Skeletal muscle tissue (tissue), 4 donors: Measurements from ENCODE around the gene BCL3. TPM values are rescaled to one million over a fixed set of nuclear protein-coding genes. Genes with fewer than 3 reads are reported as not detected.
A peak's percentile ranks its signal among the peaks of the same experiment; 100 is the strongest.

Source experiments
- H3K27ac ChIP-seq: one replicate; pipeline ENCODE4 v1.7.0; 2013; ENCODE audit warnings: mild to moderate bottlenecking, low read depth, low read length, inconsistent platforms
- H3K27me3 ChIP-seq, 3 donors: one replicate each; pipeline ENCODE4 v1.7.0; 2013; ENCODE audit warnings: low read length in 3 of 3; ENCODE audit not compliant: control insufficient read depth in 3 of 3, insufficient read depth in 3 of 3
- H3K36me3 ChIP-seq, 3 donors: one replicate each; pipeline ENCODE4 v1.7.0; 2013; ENCODE audit warnings: low read length in 3 of 3; ENCODE audit not compliant: control insufficient read depth in 3 of 3, insufficient read depth in 3 of 3
- H3K4me1 ChIP-seq, 3 donors: one replicate each; pipeline ENCODE4 v1.7.0; 2013; ENCODE audit warnings: low read length in 3 of 3, mild to moderate bottlenecking in 3 of 3; ENCODE audit not compliant: control insufficient read depth in 3 of 3, insufficient read depth in 3 of 3
- H3K4me3 ChIP-seq, 3 donors: one replicate each; pipeline ENCODE4 v1.7.0; 2013; ENCODE audit warnings: low read length in 3 of 3
- H3K9ac ChIP-seq, 3 donors: one replicate each; pipeline ENCODE4 v1.7.0; 2013; ENCODE audit warnings: low read length in 3 of 3, mild to moderate bottlenecking in 3 of 3, moderate library complexity in 2 of 3, low read depth in 1 of 3
- H3K9me3 ChIP-seq, 3 donors: one replicate each; pipeline ENCODE4 v1.7.0; 2013; ENCODE audit warnings: low read length in 3 of 3; ENCODE audit not compliant: control insufficient read depth in 3 of 3
- total RNA-seq: library from RNA; depleted of rRNA; stranded (reverse); fragments of >200 nt; gene quantifications from one replicate; pipeline ENCODE4 v1.2.3, GENCODE V29; 2014
- donor health status: Osteomylitis.

BCL3 gene
- total RNA-seq, 1 donor from 2014 or later: 3.1 TPM

DNA sequence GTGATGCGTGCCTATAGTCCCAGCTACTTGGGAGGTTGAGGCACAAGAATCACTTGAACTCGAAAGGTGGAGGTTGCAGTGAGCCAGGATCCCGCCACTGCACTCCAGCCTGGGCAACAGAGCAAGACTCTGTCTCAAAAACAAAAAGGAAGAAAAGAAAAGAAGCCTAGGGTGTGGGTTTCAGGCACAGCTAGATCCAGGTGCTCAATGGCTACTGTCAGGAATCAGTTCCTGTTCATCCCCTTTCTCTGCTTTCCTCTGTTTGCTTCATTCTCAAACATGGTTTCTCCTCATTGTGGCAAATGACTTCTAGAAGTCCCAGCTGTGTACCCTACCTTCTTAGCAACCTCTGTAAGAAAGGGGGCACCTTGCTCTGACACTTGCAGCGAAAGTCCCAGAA lies 35.0 kb downstream of the BCL3 start:
- Histone ChIP-seq H3K9me3 (no peaks in the 10 kb centered on the region), H3K9ac (no peak overlapping the region), H3K27ac (no peak overlapping the region), H3K36me3 (no peaks in the 10 kb centered on the region), H3K4me3 (no peak overlapping the region), H3K27me3 (no peaks in the 10 kb centered on the region), H3K4me1 (peaks cover 5 to 7% (median 7%) of the 10 kb centered on the region in 3 donors)

DNA sequence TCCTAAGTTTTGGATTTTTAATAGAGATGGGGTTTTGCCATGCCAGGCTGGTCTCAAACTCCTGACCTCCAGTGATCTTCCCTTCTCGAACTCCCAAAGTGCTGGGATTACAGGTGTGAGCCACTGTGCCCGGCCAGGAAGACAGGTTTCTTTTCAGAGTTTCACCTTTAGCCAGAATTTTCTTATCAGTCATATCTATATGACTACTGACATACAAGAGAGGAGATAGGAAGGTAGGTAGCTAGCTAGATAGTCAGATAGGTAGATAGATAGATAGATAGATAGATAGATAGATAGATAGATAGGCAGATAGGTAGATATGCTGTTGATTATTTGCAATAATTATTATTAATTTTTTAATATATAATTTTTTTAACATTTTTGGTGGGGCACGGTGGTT lies 36.8 kb downstream of the BCL3 start:
- Histone ChIP-seq H3K4me1 (peaks cover 5 to 7% (median 7%) of the 10 kb centered on the region in 3 donors), H3K9me3 (no peaks in the 10 kb centered on the region), H3K27me3 (no peaks in the 10 kb centered on the region), H3K36me3 (no peaks in the 10 kb centered on the region), H3K4me3 (no peak overlapping the region), H3K27ac (no peak overlapping the region), H3K9ac (no peak overlapping the region)

DNA sequence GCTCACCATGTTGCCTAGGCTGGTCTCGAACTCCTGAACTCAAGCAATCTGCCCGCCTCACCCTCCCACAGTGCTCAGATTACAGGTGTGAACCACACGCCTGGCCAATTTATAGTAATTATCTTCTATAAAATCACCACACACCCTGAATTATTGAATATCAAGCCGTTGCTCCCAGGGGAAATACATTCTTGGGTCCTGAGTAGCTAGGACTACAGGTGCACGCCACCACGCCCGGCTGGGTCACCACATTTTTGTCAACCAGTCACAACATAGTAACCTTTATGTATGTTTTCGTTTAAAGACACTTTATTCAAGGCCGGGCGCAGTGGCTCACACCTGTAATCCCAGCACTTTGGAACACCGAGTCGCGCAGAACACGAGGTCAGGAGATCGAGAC lies 37.5 kb downstream of the BCL3 start:
- H3K36me3 ChIP-seq: no peaks in the 10 kb centered on the region
- no peak overlapping the region for H3K27ac ChIP-seq
- no peaks in the 10 kb centered on the region for H3K9me3 ChIP-seq
- H3K27me3 ChIP-seq: no peaks in the 10 kb centered on the region
- H3K9ac ChIP-seq: no peak overlapping the region
- peaks cover 5 to 7% (median 7%) of the 10 kb centered on the region in 3 donors for H3K4me1 ChIP-seq
- H3K4me3 ChIP-seq: no peak overlapping the region

DNA sequence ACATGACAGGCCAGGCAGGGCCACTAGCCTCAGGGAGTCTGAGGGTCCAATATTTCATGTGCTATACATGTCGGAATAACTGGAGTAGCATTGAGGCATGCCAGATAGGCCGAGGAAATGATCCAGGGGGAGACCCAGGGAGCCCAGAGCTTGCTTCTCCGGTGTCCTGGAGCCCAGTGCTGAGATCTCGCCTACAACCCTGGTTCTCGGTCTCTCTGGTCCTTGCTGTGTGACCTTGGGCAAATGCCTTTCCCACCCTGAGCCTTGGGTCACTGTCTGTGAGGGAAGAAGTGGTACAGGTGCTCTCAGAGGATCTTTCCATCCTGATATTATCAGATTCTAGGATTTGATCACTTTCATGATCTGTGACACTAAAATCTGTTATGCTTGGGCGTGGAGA lies 40.5 kb downstream of the BCL3 start:
- Histone ChIP-seq H3K27ac (no peak overlapping the region), H3K4me1 (peaks cover 5 to 7% (median 6%) of the 10 kb centered on the region in 3 donors)

DNA sequence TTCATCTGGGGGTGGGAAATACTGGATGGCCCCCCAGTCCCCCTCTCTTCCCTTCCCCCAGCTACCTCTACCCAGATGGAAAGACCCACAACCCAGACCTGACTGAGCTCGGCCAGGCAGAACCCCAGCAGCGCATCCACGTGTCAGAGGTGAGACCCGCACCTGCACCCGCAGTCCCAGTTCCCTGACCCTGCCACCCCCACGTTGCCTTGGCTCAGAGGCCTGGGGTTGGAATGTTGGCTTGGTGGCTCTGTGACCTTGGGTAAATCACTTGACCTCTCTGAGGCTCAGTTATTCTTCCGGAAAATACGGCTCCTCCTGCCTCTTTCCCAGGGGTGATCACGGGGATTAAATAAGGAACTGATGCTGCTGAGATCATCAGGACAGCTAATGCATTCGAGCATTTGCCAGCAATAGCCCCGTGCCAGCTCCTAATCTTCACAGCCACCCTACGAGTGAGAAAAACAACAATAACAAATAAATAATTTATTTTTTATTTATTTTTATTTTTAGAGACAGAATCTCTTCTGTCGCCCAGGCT lies 41.5 kb downstream of the BCL3 start:
- Histone ChIP-seq H3K4me1 (no peaks in the 10 kb centered on the region), H3K27me3 (no peaks in the 10 kb centered on the region), H3K4me3 (no peak overlapping the region), H3K27ac (no peak overlapping the region), H3K9me3 (no peaks in the 10 kb centered on the region), H3K36me3 (no peaks in the 10 kb centered on the region), H3K9ac (no peak overlapping the region)

More for the DNA sequence above, 40.5 kb downstream of the BCL3 start:
- Histone ChIP-seq H3K9me3 (no peaks in the 10 kb centered on the region), H3K4me3 (no peak overlapping the region), H3K36me3 (no peaks in the 10 kb centered on the region), H3K27me3 (no peaks in the 10 kb centered on the region), H3K9ac (no peak overlapping the region)

DNA sequence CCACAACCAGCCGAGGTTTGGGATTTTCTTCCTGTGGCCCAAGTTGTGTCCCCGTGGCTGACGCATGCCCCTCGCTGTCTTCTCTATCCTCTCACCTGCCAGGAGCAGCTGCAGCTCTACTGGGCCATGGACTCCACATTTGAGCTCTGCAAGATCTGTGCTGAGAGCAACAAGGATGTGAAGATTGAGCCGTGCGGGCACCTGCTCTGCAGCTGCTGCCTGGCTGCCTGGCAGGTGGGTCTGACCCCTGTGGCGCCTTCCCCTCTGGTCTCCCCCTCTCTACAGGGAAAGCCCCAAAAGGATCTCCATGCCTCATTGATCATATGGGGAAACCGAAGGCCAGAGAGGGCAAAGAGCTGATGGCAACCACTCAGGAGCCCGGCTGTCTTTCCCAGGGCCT lies 43.8 kb downstream of the BCL3 start:
- Histone ChIP-seq H3K36me3 (no peaks in the 10 kb centered on the region), H3K27me3 (no peaks in the 10 kb centered on the region), H3K4me3 (no peak overlapping the region), H3K9me3 (no peaks in the 10 kb centered on the region), H3K4me1 (peaks cover 10 to 13% (median 13%) of the 10 kb centered on the region in 3 donors), H3K9ac (no peak overlapping the region), H3K27ac (no peak overlapping the region)

DNA sequence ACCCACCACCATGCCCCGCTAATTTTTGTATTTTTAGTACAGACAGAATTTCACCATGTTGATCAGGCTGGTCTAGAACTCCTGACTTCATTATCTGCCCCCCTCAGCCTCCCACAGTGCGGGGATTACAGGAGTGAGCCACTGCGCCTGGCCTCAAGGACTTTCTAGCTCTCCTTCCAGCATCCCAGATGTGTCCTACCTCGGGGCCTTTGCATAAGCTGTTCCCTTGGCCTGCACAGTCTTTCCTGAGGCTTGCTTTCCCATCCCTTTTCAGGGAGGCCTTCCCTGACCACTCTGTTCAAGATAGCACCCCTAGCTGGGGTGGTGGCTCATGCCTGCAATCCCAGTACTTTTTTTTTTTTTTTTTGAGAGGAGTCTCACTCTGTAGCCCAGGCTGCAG lies 46.1 kb downstream of the BCL3 start:
- H3K4me3 ChIP-seq: no peak overlapping the region
- H3K36me3 ChIP-seq: no peaks in the 10 kb centered on the region
- no peak overlapping the region for H3K9ac ChIP-seq
- no peaks in the 10 kb centered on the region for H3K9me3 ChIP-seq
- H3K27ac ChIP-seq: no peak overlapping the region
- H3K4me1 ChIP-seq: peaks cover 11 to 15% (median 14%) of the 10 kb centered on the region in 3 donors
- H3K27me3 ChIP-seq: no peaks in the 10 kb centered on the region

DNA sequence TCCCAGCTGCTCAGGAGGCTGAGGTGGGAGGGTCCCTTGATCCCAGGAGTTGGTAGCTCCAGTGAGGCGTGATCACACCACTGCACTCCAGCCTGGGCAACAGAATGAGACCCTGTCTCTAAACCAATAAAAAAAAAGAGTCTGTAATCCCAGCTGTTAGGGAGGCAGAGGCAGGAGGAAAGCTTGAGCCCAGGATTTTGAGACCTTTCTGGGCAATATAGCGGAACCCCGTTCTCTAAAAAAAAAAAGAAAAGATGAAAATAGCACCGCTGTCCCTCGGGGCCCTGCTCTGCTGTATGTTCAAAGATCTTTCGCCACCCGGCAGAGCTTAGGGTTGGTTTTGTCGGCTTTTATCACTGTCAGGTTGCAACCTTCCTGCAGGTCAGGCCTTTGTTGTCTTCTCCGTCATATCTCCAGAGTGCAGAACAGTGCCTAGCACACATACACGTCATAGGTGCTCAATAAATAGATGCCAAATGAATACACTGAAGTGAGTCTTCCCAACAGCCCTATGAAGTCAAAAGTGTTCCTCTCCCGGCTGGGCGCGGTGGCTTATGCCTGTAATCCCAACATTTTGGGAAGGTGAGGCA lies 47.0 kb downstream of the BCL3 start:
- Histone ChIP-seq H3K4me3 (no peak overlapping the region), H3K27ac (no peak overlapping the region)

DNA sequence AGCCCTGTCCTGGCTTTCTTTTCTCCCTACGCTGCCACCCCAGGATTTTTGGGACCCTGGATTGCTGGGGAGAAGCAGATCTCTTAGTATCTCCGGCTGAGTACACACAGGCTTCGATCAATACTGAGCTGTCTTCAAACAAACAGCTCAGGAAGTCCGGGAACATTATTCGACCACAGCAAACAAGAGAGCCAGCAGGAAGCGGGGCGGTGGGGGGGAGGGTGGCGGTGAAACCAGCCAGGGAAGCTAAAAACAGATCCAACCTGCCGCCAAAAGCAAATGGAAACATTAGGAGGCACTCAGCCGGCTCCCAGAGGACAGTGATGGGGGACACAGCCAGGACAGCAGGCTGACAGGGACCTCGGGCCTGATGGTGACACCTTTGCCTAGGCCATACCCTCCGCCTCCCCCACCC lies 48.2 kb downstream of the BCL3 start:
- H3K36me3 ChIP-seq: no peaks in the 10 kb centered on the region
- H3K27ac ChIP-seq: peak overlapping the region; percentile 86
- H3K4me3 ChIP-seq: peak overlapping the region in 1 of 3 donors; percentile 45

More for the DNA sequence above, 47.0 kb downstream of the BCL3 start:
- Histone ChIP-seq H3K36me3 (no peaks in the 10 kb centered on the region), H3K9me3 (no peaks in the 10 kb centered on the region), H3K9ac (no peak overlapping the region), H3K27me3 (no peaks in the 10 kb centered on the region), H3K4me1 (peaks cover 11 to 18% (median 18%) of the 10 kb centered on the region in 3 donors)

DNA sequence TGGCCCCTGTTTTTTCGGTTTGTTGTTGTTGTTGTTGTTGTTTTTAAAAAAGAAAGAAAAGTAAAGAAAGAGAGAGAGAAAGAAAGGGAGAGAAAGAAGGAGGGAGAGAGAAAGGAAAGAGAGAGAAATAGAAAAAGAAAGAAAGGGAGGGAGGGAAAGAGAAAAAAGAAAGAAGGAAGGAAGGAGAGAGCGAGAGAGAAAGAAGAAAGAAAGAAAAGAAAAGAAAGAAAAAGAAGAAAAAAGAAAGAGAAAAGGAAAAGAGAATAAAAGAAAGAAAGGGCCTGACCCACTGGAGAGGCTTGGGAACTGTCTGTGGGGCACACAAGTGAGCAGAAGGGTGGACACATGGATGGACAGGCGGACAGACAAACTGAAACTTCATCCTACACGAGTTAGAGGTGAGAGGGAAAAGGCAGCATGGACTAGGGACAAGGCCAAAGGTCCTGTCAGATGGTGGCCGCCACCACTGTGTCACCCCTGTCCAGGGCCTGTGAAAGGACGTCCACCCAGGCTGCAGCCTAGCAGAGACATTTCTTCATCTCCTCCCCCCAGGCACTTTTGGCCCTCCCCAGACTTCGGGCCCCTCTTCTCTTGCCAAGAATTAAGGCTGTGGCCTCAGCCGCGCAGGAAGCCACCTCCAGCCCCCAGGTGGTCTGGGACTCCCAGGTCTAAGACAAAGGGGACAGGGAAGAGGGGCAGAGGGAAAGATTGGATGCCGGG lies 51.3 kb downstream of the BCL3 start:
- Histone ChIP-seq H3K9me3 (no peaks in the 10 kb centered on the region), H3K4me3 (no peak overlapping the region), H3K36me3 (no peaks in the 10 kb centered on the region), H3K27me3 (no peaks in the 10 kb centered on the region), H3K27ac (no peak overlapping the region), H3K9ac (peak overlapping the region in 1 of 3 donors; percentile 45), H3K4me1 (peaks cover 11 to 22% (median 22%) of the 10 kb centered on the region in 3 donors)

More for the DNA sequence above, 48.2 kb downstream of the BCL3 start:
- H3K4me1 ChIP-seq: peaks cover 11 to 18% (median 18%) of the 10 kb centered on the region in 3 donors
- no peaks in the 10 kb centered on the region for H3K27me3 ChIP-seq
- no peaks in the 10 kb centered on the region for H3K9me3 ChIP-seq
- H3K9ac ChIP-seq: peak overlapping the region in 2 of 3 donors; percentile 70 to 76
